Airway epithelial cell (primary cell): ENCODE data around the gene EMP1. TPM values are rescaled to one million over a fixed set of nuclear protein-coding genes. Genes with fewer than 3 reads are reported as not detected.

Experiments
- total RNA-seq: library from RNA; depleted of rRNA; stranded (reverse); fragments of >200 nt; gene quantifications from 2 replicates; pipeline ENCODE4 v1.2.3, GENCODE V29; 2015

Gene EMP1, protein sequence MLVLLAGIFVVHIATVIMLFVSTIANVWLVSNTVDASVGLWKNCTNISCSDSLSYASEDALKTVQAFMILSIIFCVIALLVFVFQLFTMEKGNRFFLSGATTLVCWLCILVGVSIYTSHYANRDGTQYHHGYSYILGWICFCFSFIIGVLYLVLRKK
- 106 and 181 TPM in 2 replicates for total RNA-seq

GRCh38 chr12:13196130-13196921 lies at the start of gene EMP1:
Gene EMP1 (plus strand): TSS chr12:13196726. CDS start chr12:13211511, 14,785 bp downstream.

Other genes starting within 250 kb of the EMP1 start
- gene GPRC5D, start 244.6 kb upstream of the EMP1 start, total RNA-seq: not detected in 2 replicates
- gene HEBP1, start 196.5 kb upstream of the EMP1 start, total RNA-seq: 11.7 and 13.8 TPM in 2 replicates
- 2.1 and 6.1 TPM in 2 replicates for gene FAM234B, start 152.3 kb upstream of the EMP1 start, total RNA-seq
- not detected in 2 replicates for gene GSG1, start 93.1 kb upstream of the EMP1 start, total RNA-seq